GM18507 (cell line): ENCODE results near the gene GPS2.

Source experiments
- DNase-seq: peaks from one replicate; pipeline ENCODE4 v3.0.0; 2011; ENCODE audit warnings: low read depth; ENCODE audit not compliant: insufficient read length; ENCODE audit errors: extremely low spot score
- FAIRE-seq: peaks from 2 replicates; lab custom pipeline; 2011; peaks lifted over from hg19 to GRCh38; lab: Jason Lieb, UNC

The GPS2 gene

GRCh38 chr17:7280519-7281073, 34.6 kb downstream of the GPS2 start:
- DNase-seq (peak; percentile 84), FAIRE-seq (peak; percentile 96)

GRCh38 chr17:7279448-7279847, 35.7 kb downstream of the GPS2 start:
- DNase-seq (no peak), FAIRE-seq (no peak)

- no peak for DNase-seq
- no peak for FAIRE-seq
These were observed 48.4 kb downstream of the GPS2 start for GRCh38 chr17:7266784-7267183.

- FAIRE-seq (no peak), DNase-seq (no peak)
These were observed 51.4 kb downstream of the GPS2 start for GRCh38 chr17:7263801-7264078.

GRCh38 chr17:7262935-7263800, 52.0 kb downstream of the GPS2 start:
- FAIRE-seq, result no peak
- DNase-seq, result no peak
